Measurements from ENCODE around the gene TMEM129.

Gene TMEM129

DNA sequence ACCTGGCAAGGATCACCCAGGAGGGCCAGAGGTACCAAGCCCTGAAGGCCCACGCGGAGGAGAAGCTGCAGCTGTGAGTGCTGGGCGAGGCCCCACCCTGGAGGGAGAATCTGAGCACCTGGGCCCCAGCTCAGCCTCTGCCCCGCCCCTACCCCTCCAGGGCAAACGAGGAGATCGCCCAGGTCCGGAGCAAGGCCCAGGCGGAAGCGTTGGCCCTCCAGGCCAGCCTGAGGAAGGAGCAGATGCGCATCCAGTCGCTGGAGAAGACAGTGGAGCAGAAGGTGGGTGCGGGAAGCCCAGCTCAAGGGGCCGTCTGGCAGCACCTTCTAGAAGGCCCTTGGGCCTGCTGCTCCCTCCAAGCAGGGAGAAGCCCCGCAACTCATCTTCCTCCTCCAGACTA lies 23.4 kb upstream of the TMEM129 start:
- no peak for DNase-seq (ENCODE audit: low read depth)

DNA sequence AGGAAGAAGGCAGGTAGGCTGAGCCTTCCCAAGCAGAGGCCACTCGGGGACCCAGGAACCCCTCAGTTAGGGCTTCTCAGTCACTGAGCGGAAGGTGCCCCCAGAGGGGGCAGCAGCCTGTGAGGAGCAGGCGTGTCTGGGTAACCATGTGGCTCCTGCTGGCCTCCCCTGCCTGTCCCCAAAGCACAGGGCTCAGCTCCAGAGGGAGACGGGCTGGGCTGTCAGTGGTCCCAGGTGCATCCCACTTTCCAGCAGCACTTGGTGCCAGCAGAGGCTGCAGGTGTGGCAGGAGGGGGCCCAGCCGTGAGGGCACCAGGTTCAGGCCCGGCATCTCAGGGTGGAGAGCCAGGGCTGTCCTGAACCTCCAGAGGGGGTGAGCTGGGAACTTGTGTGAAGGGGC lies 22.9 kb upstream of the TMEM129 start:
- no peak for DNase-seq (ENCODE audit: low read depth)

DNA sequence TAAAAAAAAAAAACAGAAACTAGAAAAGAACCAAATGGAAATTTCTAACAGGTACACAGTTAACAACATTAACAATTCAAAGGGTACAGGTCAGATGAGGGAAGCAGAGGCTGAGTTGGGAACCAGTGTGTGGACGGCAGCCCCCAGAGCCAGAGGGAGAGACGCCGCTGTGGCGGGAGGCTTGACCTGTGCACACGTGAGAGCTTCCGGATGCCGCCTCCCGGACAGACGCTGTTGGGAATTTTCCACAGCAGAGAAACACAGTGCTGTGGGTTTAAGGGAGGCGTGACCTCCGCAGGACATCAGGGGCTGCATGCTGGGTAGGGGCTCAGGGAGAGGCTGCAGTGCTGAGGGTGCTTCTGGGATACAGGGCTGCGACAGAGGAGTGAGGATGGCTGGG lies 22.4 kb upstream of the TMEM129 start:
- DNase-seq (ENCODE audit: low read depth): no peak

DNA sequence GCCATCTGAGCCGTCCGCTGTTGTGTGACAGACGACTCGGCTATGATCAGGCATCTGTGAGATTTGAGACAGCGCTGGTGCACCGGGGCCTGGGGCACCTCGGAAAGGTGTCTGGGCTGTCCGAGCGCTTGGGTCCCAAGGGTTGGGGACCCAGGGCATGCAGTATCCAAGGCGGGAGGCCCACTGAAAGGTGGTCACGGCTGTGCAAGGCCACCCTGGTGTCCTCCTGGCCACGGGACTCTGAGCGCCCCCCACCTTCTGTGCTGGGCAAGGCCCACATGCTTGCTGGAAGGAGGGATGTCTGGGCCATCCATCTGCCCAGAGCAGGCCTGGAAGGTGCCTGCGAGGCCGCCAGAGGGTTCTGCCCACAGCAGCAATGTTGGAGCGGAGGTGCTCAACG lies 20.1 kb upstream of the TMEM129 start:
- DNase-seq (ENCODE audit: low read depth): no peak

DNA sequence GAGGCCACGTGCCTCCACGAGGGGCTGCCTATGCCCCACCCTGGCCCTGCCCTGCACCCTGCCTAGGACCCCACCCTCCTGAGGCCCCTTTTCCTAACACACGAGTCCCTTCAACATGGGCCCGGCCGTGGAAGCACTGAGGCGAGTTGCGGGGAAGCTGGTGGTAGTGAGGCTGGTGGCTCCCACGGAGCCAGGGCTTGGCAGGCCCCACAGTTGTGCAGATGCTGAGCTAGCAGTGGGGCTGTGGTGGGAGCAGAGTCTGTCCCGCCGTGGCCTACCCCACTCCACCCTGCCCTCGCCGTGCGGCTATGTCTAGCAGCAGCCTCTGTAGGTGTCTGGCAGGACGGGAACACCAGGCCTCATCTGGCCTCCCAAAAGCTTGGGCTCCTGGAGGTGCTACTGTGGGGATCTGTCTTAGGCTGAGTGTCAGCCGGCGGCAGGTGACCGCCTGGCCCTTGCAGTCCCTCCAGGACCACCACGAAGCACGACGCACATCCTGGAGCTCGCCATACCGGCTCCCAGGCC lies 19.0 kb upstream of the TMEM129 start:
- DNase-seq (ENCODE audit: low read depth): no peak

DNA sequence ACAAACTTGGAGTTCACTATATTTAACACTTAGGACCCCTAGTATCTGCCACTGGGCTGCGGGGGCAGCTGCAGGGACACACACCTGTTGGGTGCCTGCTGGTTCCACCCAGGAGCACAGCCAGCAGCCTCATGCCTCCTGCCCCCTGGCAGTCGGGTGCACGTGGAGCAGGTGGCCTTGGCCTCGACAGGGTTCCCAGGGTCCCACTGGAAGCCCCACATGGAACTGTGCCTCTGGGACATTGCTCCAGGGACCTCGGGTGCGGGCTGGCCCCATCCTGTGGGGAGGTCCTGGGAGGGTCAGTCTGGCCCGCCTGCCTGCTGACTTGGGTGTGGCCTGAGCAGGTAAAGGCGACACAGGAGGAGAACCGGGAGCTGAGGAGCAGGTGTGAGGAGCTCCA lies 18.2 kb upstream of the TMEM129 start:
- DNase-seq (ENCODE audit: low read depth): no peak

DNA sequence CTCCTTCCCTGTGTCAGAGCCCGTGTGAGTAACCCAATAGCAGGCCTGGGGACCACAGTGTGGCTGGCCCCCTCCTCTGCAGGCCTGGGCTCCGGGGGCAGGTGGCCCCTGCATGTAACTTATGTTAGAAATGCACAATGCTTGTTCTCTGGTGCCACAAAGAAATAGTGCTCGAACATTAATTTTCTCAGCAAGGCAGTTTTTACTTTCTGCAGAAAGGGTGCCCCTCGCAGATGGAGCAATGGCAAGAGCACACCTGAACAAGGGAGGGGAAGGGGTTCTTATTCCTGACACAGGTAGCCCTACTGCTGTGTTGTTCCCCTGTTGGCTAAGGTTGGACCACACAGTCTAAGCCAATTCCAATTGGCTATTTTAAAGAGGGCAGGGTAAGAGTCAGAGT lies 17.3 kb upstream of the TMEM129 start:
- no peak for DNase-seq (ENCODE audit: low read depth)

DNA sequence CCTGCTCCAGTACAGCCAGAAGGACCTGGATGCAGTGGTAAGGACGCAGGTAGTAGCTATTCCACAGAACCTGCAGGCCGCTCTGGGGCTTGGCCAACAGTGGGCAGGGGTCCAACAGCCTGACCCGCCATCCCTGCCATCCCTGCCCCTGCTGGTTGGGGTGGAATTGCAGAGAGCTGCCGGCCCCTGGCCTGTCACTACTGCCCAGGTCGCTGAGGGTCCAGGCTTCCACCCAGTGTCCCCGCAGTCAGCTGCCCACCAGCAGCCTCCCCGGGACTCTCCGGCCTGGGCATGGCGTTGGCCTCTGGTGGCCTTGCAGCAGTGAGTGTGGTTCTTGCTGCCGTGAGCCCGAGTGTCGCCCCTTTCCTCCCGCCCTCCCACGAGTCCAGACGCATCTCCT lies 16.5 kb upstream of the TMEM129 start:
- DNase-seq (ENCODE audit: low read depth): no peak

DNA sequence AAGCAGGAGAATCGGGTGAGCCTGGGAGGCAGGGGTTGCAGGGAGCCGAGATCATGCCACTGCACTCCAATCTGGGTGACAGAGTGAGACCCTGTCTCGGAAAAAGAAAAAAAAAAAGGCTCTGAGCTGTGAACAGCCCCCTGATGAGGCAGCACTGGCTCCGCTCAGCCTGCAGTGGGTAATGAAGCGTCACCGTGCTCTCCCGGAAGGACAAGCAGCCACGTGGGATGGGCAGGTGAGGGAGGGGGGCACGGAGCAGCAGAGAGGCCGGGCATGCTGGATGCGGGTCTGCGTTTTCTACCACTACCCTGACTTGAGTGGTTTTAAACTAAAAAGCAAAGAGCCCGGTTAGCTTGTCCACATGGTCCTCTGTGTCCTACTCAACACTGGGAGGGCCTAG lies 15.7 kb upstream of the TMEM129 start:
- DNase-seq (ENCODE audit: low read depth): no peak

DNA sequence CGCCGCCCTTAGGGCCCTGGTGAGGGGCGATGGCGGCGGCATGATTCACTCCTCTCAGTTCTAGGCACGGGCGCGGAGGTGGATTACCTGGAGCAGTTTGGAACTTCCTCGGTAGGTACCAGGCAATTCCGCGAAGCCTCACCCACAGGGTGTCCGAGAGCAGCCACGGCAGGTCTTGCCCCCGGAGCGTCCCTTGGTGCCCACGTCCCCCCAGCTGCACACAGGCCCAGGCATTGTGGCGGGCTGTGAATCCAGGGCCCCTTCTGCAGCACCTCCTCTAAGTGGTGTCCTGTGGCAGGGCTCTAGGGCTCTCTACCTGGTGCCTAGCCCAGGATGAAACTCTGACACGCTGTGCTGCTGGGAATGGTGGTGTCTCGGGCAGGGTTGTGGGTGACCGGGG lies 14.1 kb upstream of the TMEM129 start:
- no peak for DNase-seq (ENCODE audit: low read depth)

DNA sequence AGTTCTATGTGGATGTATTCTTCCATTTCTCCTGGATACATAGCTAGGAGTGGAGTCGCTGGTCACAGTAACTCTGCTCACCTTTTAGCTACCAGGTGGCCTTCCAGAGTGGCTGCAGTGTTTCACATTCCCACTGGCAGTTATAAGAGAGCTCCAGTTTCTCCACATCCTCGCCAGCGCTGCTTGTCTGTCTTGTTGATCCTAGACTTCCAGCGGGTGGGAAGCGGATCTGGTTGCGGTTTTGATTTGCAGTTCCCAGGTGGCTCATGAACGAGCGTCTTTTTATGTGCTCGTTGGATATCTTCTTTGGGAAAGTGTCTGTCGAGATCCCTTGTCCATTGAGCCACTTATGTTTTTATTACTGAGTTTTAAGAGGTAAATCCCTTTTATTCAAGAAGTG lies 11.8 kb upstream of the TMEM129 start:
- DNase-seq (ENCODE audit: low read depth): no peak

DNA sequence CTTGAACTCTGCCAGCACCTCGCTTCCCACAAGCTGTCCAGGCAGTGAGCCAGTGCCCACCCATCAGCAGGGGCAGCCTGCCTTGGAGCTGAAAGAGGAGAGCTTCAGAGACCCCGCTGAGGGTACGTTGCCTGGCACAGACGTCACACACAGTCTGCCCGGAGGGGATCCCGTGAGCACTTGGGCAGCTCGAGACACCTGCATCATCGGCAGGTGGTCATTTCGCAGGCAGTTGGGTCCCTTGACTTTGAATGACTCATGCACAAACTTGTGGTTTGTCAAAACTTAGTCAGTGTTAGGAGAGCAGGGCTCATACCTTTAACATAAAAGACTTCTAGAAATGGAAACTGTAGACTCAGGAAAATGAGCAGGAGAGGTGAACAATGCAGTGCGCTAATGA lies 10.1 kb upstream of the TMEM129 start:
- DNase-seq (ENCODE audit: low read depth): no peak

DNA sequence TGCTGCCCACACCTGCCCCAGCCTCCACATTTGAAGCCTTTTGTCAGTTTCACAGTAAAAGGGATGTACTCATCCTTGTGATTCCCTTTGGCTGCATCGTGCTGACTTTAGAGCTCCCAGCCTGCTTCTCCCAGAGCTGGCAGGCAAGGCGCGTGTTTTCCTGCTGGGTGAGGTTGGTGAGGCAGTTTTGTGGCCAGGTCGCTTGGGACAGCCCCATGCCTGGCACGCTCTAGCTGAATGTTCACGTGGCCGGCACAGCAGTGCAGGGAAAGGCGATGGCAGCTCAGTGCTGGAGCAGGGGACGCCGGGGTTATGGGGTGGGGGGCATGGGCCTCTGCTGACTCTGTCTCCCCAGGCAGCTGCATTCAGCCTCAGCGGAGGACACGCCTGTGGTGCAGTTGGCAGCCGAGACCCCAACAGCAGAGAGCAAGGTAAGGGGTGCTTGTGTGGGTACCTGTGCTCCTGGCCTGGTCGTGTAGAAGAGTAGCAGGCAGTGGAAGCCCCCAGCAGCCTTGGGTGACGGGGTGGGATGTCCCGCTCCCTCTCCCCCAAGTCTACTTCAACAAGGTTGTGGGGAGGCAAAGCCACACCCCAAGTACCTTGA lies 9.5 kb upstream of the TMEM129 start:
- no peak for DNase-seq (ENCODE audit: low read depth)

DNA sequence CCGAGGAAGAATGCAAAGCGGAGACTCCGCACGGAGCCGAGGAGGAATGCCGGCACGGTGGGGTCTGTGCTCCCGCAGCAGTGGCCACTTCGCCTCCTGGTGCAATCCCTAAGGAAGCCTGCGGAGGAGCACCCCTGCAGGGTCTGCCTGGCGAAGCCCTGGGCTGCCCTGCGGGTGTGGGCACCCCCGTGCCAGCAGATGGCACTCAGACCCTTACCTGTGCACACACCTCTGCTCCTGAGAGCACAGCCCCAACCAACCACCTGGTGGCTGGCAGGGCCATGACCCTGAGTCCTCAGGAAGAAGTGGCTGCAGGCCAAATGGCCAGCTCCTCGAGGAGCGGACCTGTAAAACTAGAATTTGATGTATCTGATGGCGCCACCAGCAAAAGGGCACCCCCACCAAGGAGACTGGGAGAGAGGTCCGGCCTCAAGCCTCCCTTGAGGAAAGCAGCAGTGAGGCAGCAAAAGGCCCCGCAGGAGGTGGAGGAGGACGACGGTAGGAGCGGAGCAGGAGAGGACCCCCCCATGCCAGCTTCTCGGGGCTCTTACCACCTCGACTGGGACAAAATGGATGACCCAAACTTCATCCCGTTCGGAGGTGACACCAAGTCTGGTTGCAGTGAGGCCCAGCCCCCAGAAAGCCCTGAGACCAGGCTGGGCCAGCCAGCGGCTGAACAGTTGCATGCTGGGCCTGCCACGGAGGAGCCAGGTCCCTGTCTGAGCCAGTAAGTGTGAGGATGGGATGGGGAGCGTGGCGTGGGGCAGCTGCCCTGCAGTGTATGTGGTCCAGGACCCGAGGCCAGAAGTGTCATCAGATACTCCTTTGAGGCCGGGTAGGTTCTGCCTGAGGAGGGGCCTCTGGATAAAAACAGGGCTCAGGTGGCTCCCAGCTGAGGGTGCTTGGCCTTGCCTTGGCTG lies 7.2 kb upstream of the TMEM129 start:
- DNase-seq (ENCODE audit: low read depth): no peak

DNA sequence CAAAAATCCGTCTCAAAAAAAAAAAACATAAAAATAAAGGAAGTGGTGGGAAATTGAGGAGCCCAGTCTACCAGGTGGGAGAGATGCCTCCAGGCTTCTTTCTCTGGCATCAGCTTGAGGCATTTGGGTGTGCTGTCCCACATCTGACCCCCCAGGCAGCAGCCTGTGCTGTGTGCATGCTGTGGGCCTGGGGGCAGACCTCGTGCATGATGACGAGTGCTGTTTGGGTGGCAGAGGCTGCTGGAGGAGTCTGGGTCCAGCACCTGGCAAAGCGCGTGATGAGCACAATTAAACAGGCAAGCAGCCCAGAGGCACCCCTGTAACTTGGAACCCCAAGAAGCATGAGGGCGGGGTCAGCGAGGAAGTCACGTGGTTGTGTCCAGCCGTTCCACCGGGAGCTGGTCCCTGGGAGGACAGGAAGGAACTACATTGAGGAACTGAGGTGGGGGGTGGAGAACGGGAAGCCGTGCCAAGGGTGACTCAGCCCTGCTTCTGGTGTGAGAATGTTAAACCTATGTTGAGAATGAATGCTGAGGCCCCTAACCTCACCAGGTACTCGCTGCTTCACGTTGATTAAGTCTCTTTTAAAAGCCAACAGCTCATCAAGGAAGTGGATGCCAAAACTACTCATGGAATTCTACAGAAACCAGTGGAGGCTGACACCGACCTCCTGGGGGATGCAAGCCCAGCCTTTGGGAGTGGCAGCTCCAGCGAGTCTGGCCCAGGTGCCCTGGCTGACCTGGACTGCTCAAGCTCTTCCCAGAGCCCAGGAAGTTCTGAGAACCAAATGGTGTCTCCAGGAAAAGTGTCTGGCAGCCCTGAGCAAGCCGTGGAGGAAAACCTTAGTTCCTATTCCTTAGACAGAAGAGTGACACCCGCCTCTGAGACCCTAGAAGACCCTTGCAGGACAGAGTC lies 6.3 kb upstream of the TMEM129 start:
- no peak for DNase-seq (ENCODE audit: low read depth)

DNA sequence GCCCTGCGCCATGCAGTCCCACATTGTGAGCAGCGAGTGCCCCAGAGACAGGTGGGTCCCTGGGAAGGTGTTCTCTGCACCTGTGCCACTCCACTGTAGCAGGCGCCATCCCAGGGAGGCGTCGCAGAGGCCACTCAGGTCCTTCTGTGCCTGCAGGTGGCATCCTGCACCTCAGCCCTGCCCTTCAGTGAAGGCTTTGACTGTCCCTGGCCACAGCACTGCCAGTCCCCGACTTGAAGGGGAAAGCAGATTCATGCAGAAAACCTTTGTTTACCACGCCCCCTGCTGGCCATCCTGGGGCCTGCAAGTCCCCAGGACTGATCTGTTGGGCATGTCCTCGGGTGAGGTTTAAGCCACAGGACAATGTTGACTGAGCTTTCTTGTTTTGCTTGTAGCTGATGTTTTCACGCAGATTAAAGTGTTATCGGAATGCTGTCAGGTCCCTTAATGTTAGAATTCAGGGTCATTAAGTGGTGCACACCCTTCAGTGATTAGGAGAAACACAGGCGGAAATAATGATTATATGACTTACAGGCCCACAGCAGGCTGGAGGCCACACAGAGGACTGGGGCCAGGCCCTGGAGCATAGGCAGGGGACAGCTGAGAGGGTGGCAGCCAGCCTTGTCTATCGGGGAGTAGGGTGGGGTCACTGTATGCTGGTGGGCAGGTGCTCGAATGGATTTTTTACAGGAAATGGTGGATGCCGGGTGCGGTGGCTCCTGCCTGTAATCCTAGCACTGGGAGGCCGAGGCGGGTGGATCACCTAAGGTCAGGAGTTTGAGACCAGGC lies 5.2 kb upstream of the TMEM129 start:
- DNase-seq (ENCODE audit: low read depth): peak; percentile 95

DNA sequence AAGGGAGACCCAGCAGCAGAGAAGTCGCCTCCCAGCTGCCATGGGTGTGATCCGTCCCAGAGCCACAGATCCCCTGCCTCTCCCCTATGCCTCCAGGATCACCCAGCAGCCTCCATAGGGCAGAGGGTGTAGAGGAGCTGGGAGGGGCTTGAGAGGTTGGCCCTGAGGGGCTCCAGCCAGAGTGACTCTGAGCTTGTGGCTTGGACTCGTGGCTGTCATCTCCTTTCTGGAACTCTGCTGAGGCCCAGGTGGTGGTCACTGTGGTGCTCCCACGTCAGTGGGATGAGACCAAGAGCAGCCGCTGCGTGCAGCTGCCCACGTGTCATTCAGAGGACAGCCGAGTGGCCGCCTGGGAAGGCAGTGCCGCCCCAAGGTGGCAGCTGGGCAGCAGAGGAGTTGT lies 4.4 kb upstream of the TMEM129 start:
- DNase-seq (ENCODE audit: low read depth): no peak

DNA sequence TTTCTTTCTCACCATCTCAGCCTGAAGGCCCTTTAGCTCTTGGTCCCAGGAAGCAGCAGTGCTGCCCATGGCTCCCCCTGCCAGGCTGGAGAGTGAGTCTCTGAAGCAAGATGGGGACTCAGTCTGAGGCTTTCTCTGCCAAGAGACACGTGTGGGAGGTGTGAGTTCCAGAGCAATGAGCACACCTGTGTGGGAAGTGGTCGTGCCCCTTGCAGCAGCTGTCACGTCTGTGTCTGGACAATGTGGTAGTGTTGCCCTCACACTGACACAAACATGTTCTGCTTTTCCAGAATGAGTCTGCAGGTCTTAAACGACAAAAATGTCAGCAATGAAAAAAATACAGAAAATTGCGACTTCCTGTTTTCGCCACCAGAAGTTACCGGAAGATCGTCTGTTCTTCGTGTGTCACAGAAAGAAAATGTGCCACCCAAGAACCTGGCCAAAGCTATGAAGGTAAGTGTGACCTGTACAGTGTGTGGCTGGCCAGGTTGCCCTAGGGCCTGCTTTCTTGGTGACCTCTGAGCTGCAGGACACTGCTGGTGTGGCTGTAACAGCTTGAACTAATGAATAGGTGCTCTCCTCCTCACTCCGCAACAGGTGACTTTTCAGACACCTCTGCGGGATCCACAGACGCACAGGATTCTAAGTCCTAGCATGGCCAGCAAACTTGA lies 2.1 kb upstream of the TMEM129 start:
- DNase-seq (ENCODE audit: low read depth): no peak

DNA sequence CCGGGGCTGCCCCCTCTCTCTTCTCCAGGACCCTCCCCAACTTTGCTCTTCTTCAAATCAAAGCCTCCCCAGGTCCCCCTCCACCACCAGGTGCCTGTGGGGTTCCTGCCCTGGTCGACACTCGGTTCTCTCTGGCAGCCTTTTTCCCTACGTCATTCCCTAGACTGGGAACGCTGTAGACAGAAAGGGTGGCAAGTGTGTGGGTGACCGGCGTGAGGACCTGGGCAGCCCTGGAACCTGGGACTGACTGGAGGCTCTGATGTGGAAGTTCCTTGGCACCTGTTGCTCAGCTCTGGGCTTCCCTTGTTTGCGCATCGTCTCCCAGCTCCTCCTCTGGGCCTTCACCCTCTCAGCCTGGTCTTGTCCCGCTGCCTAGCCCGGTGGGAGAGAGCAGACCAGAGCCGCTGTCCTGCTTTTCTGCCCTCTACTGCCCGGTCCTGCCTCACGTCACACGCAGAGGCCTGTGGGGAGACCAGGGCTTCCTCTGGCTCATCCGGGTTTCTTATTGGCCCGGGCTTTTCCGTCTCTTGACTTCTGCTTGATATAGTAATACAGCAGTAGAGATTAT lies 1.5 kb upstream of the TMEM129 start:
- no peak for DNase-seq (ENCODE audit: low read depth)

DNA sequence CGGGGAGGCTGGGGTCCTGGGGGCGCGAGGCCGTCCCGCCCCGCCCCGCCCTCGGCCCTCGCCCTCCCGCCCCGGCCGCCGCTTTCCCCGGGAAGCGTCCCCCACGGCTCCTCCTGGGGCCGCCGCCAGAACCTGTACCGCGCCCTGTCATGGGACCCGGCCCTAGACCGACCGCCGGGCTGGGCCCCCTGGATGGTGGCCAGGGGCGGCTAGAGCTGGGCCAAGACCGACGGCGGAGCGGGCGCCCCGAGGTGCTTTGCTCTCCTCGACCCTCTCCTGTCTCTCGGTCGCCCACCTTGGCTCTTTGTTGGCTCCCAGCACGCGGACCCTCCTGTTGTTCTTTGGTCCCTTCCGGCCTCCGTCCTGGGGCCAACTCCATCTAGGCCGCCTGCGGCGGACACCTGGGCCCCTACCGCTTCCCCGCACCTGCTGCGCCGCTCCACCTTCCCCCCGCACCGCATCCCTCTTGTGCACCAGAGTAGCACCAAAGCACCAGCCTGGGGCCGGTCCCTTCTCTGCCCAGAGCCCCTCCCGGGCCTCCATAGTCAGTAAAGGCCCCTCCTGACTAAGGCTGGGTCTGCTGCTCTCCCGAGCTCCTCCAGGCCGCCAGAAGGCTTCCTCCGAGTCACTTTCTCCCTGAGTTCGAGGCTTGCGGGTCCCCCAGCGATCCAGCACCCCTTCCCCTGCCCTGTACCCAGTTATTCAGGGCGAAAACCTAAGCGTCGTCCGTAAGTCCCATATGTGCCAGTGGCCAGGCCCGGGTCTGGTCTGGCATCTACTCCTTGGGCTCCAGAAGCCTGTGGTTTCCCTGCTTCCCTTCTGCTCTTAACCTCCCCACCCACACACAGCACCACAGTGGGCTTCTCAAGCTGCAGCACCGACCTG lies 785 bp upstream of the TMEM129 start:
- no peak for DNase-seq (ENCODE audit: low read depth)

Measured in activated T-cell treated with anti-CD3 and anti-CD28 coated beads for 1 hour (primary cell).